Vagina (tissue), 2 donors: Measurements from ENCODE around the gene MPIG6B.

ENCODE experiments used
- CTCF ChIP-seq, 3 experiments: fragments of 450-650 bp in 2 of 3; fragments of 200-600 bp in 1 of 3; sonication (generic) in 1 of 3; IDR thresholded peaks; one replicate each; pipeline ENCODE4 v1.5.1; 2017 to 2019; ENCODE audit warnings: antibody characterized with exemption in 3 of 3, mild to moderate bottlenecking in 2 of 3, moderate library complexity in 2 of 3
- POLR2A ChIP-seq, 2 donors: fragments of 450-650 bp; IDR thresholded peaks; one replicate each; pipeline ENCODE4 v1.6.1; 2017; ENCODE audit warnings: antibody characterized with exemption in 2 of 2, mild to moderate bottlenecking in 2 of 2, moderate library complexity in 2 of 2
- POLR2AphosphoS5 ChIP-seq, 2 donors: sonication (generic); formaldehyde crosslinking; IDR thresholded peaks; one replicate each; pipeline ENCODE4 v1.9.0; 2017; ENCODE audit warnings: antibody characterized with exemption in 2 of 2, mild to moderate bottlenecking in 2 of 2, low read depth in 1 of 2; ENCODE audit not compliant: insufficient read depth in 1 of 2

DNA sequence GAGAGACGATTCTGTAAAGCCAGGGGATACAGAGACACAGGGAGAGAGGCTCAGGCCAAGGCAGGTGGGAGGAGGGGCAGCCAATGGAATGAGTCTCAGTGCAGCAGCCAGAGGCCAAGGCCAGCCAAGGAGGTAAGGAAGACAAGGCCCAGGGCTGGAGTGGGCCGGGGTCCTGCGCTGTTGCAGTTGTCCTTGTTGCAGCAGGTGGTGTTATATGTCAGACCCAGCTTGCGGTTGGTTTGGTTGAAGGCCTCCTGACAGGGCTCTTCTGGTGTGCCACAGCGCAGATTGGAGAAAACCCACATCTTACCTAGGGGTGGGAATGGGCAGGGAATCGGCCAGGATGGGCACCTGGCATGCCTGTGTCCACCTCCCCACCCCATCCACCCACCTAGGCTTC is 4.2 kb upstream of the MPIG6B start:
- TF ChIP-seq CTCF (IDR thresholded peaks at IDR 0.05) (no peak), POLR2A (IDR thresholded peaks at IDR 0.05) (no peak), POLR2AphosphoS5 (IDR thresholded peaks at IDR 0.05; ENCODE audit: insufficient read depth in 1 of 2, low read depth in 1 of 2) (no peak)
